HL-60/S4 (cell line): Measurements from ENCODE around the gene PRPF19.
"Not testable (repeated sequence)": the region's sequence is repeated elsewhere in the genome, so short reads cannot be mapped to it uniquely, and the experiment has no call there.

ENCODE experiments used
- in situ Hi-C: fragments of 300-500 bp; cut with MboI; formaldehyde crosslinking; loops from 2 replicates; pipeline ENCODE4 v1.14.3; 2022; ENCODE audit warnings: low sequenced_read_pairs

The PRPF19 gene

GRCh38 chr11:60909680-60910280, 3.4 kb upstream of the PRPF19 start:
- in situ Hi-C loops, result not testable (repeated sequence)

- in situ Hi-C loops, result no loop called here
These were observed 2.4 kb upstream of the PRPF19 start for GRCh38 chr11:60908803-60909202.

- in situ Hi-C loops, result no loop called here
These were observed 753 bp downstream of the PRPF19 start for GRCh38 chr11:60905551-60906113.

GRCh38 chr11:60905047-60905446, 1.3 kb downstream of the PRPF19 start:
- in situ Hi-C loops, result no loop called here

GRCh38 chr11:60902625-60903024, 3.8 kb downstream of the PRPF19 start:
- in situ Hi-C loops, result no loop called here

GRCh38 chr11:60900673-60901404, 5.5 kb downstream of the PRPF19 start:
- in situ Hi-C loops, result no loop called here

- in situ Hi-C loops, result no loop called here
These were observed 6.4 kb downstream of the PRPF19 start for GRCh38 chr11:60899977-60900376.

GRCh38 chr11:60899046-60899936, 7.1 kb downstream of the PRPF19 start:
- in situ Hi-C loops, result no loop called here

- in situ Hi-C loops, result no loop called here
These were observed 8.9 kb downstream of the PRPF19 start for GRCh38 chr11:60897496-60897895.

GRCh38 chr11:60895687-60896086, 10.7 kb downstream of the PRPF19 start:
- in situ Hi-C loops, result no loop called here

- in situ Hi-C loops, result loop anchor here (5.0 kb wide), 1 partner anchor 54 kb away; no protein-coding TSS in a partner anchor
These were observed 15.2 kb downstream of the PRPF19 start for GRCh38 chr11:60891103-60891741.

- in situ Hi-C loops, result loop anchor here (5.0 kb wide), 1 partner anchor 53 kb away; no protein-coding TSS in a partner anchor
These were observed 15.7 kb downstream of the PRPF19 start for GRCh38 chr11:60890696-60891095.

GRCh38 chr11:60889869-60890311, 16.5 kb downstream of the PRPF19 start:
- in situ Hi-C loops, result loop anchor here (5.0 kb wide), 1 partner anchor 53 kb away; no protein-coding TSS in a partner anchor

GRCh38 chr11:60887556-60887955, 18.8 kb downstream of the PRPF19 start:
- in situ Hi-C loops, result no loop called here

- in situ Hi-C loops, result no loop called here
These were observed 25.6 kb downstream of the PRPF19 start for GRCh38 chr11:60880643-60881282.

GRCh38 chr11:60879971-60880588, 26.3 kb downstream of the PRPF19 start:
- in situ Hi-C loops, result no loop called here

GRCh38 chr11:60879104-60879503, 27.3 kb downstream of the PRPF19 start:
- in situ Hi-C loops, result no loop called here

- in situ Hi-C loops, result no loop called here
These were observed 27.9 kb downstream of the PRPF19 start for GRCh38 chr11:60878245-60879101.

- in situ Hi-C loops, result no loop called here
These were observed 30.3 kb downstream of the PRPF19 start for GRCh38 chr11:60876168-60876485.
